Measurements from ENCODE around the gene RANBP3L.
"Not testable (repeated sequence)": the region's sequence is repeated elsewhere in the genome, so short reads cannot be mapped to it uniquely, and the experiment has no call there.

The RANBP3L gene

DNA sequence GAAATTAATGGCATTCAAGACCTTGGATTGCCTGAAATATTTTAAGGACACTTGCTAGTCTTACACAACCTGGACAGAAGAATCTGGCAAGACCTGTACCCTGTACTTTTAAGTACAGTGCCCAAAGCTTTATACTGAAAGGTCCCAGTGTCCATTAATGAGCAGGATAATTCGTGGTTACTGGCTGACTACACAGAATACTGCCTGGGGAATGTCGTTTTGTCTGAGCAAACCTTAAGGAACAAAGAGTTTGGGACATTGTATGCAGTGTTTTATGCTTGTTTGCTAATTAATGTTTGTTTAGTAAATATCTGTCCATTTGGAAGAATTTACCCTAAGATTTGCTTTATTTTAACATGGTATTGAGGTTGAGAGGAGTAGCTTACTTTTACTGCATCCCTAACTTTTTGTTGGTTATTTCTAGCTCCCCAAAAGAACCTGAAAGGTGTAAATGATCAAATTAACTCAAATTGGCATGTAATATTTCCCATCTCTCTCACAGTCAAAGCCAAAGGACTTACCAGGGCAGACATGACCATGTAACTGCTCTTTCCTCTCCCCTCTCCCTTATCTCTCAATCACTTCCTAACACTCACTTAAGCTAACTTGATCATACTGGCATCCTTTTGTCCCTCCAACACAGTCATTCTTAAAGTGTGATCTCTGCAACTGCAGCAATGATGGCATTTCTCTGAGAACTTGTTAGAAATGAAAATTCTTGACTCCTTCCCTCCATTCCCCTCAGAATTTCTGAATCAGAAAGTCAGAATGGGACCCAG, 15.7 kb downstream of the RANBP3L start:
- DNase-seq = no peak

DNA sequence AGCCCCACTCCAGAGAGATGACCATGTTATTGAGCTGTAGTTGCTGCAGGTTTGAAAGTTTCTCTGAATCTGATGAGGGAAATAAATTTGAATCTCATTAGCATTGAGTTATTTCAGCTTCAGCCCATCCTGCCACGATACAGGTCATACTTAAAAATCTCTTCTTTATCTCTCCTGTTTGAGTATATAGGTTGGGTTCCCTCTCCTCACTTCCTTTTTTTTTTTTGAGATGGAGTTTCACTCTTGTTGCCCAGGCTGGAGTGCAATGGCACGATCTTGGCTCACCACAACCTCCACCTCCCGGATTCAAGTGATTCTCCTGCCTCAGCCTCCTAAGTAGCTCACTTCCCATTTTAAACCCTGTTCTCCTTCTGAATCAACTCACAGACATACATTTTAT, 17.9 kb downstream of the RANBP3L start:
- not testable (repeated sequence) for DNase-seq

GRCh38 chr5:36281626-36282025, 20.1 kb downstream of the RANBP3L start:
- no peak for DNase-seq

GRCh38 chr5:36279054-36279698, 22.5 kb downstream of the RANBP3L start:
- no peak for DNase-seq

- DNase-seq = no peak
These were observed 24.1 kb downstream of the RANBP3L start for GRCh38 chr5:36277521-36278176.

GRCh38 chr5:36276864-36277263, 24.8 kb downstream of the RANBP3L start:
- no peak for DNase-seq

- DNase-seq = no peak
These were observed 27.7 kb downstream of the RANBP3L start for GRCh38 chr5:36273809-36274526.

DNA sequence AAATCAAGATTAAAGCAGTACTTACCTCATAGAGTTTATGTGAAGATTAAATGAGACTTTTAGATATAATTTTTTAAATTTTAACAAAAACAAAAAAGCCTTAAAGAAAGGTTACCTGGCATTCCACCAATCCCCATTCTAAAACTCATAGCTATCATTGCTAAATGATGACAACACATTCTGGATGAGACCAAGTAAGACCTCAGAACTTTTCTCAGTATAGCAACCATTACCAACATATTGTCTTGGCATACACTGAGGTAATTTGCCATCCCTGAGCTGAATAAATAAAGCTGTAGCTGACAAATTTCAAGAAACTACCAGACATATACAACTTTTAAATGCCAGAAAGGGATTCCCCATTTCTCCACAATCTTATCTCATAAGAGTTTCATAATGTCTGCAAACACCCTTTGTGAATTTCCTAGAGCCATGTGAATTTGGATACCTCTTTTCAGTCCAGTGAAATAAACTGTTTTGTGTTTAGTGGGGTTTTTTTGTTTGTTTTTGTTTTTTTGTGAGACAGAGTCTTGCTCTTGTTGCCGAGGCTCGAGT, 29.5 kb downstream of the RANBP3L start:
- DNase-seq = no peak

GRCh38 chr5:36270876-36271575, 30.7 kb downstream of the RANBP3L start:
- DNase-seq = no peak

DNA sequence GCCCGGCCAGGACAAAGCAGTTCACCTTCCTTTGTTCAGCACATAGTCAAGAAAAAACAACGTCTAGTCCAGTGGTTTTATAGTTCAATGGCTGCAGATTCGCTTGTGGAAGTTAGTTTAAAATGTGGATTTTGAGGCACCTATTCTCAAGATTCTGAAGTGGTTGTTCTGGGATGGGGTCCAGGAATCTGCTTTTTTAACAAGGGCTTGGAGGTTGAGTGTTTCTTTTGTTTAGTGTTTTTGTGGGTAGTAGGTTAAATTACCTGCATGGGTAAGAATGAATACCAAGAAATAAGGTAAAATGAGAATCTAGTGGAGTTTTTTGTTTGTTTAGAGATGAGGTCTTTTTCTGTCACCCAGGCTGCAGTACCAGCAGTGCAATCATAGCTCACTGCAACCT, 31.5 kb downstream of the RANBP3L start:
- no peak for DNase-seq

DNA sequence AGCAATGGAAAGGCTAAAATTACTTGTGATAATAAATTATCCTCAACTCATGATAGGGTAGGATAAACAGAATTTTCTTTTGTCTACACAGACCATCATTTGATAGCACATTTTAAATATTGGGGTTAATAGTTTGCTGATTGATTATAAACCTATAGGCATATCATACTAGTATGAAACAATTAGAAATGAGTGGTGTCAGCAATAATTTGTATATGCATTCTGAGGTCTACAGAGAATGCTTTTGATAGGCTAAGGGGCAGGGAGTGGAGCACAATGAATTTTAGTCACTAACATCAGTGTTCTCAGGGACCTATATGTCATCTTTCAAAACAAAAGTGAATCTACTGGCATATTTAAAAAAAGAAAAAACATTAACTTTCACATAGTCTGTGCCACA, 32.2 kb downstream of the RANBP3L start:
- DNase-seq = no peak

DNA sequence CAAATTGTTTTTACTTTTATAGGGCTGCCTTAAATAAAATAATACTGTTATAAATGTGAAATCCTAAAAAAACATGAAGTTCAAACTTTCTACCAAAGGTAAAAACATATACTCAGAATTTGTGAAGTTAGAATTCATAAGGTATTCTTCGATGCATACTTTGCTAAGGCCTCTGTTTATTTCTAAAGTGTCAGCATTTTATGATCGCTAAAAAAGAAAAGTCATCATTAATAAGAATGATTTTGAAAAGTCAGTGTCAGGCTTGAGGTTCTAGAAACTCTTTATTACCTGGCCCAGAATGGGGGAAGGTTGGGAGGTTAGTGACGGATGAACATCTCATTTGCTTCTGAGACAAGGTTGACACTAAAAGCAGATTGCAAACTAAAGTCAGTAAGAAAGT, 33.8 kb downstream of the RANBP3L start:
- no peak for DNase-seq

DNA sequence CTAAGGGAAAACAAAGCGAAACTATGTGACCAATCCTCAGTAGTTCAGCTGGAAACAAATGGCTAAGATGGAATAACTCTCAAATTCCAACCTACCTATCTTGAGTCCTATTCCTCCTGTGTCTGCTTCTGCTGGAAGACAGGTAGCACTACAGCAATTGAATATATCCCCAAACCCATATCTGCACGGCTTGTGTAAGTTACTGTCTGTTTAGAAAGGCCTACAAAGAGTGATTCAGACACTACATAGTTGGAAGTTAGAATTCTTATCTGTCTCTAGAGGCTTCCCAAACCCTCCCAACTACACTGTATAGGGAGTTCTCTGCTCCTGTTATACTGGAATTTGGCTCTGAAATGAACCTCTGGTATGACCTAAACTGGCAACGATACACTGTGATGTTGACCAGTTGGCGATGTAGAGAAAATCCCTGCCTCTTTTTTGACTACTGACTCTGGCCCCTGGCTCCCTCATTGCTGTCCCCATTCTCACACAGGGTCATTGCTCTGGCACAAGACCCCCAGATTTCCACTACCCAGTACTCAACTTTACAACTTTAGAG, 37.4 kb downstream of the RANBP3L start:
- DNase-seq = no peak

GRCh38 chr5:36261186-36261585, 40.5 kb downstream of the RANBP3L start:
- no peak for DNase-seq

- no peak for DNase-seq
These were observed 48.1 kb downstream of the RANBP3L start for GRCh38 chr5:36253575-36253974.

DNA sequence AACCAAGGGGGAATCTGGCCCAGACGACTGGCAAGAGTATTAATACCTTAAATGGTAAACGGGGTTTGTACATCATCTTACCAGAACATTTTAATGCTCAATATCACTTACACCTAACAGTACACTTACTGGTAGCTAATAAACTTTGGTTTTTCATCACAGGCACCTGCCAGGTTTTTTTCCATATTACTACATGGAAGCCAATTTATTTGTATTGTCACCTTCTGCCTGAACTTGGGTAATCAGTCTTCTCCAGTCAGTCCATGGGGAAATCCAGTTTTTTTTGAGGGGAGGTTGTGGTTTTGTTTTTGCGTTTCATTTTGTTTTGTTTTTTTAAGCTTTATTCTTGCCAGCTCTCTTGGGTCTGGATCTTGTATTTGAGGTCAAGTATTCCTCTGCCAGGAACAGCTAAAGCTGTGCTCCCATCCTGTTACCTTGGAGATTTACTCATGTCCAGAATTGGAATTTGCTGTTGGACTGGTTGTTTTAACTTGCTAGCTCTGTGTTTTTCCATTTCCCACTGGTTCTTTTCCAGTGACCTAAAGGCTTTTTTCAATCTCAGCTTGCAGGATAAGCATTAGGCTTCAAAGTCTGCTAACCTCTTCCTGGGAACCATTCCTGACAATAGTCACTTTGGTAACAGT, 48.9 kb downstream of the RANBP3L start:
- DNase-seq = no peak

- DNase-seq = no peak
These were observed 50.5 kb downstream of the RANBP3L start for GRCh38 chr5:36251218-36251617.

DNA sequence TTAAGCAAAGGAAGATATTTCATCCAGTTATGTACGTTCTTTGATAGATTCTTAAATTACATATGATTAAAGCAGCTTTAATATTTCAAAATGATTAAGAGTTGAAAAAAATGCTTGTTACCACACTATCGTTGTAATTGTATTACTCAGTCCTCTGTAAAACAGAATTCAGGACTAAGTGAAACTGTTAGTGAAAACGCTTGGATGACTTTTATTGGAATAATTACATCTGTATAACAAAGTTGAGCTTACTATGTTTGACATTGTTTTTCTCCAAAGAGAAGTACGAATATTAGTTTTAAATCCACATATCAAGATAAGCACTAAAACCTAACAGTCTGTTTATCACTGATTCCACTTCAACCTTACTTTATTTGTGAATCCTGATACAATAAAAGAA, 51.3 kb downstream of the RANBP3L start:
- no peak for DNase-seq

GRCh38 chr5:36246036-36246800, 55.5 kb downstream of the RANBP3L start:
- DNase-seq = no peak

DNA sequence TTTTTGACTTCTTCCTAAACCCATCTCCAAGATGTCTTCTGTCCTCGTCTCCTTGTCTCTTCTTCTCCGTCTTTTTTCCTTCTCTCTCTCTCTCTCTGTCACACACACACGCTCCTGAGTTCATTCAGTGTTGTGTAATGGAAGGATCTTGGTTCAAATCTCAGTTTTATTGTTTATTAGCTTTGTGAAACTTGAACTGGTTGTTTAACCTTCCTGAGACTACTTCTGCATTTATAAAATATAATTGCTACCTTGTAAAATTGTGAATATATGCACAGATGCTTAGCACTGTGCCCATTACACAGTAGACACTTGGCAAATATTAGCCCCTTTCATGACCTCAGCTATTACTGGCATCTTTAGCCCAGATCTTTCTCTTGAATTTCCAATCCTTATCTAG, 57.6 kb downstream of the RANBP3L start:
- no peak for DNase-seq

- DNase-seq = no peak
These were observed 58.0 kb downstream of the RANBP3L start for GRCh38 chr5:36243653-36244052.

Data from activated CD8-positive, alpha-beta memory T cell treated with anti-CD3 and anti-CD28 coated beads, Interleukin-2, amount 50 U/mL, for 48 hours (primary cell).